RWPE1 (cell line): ENCODE results near the gene C16orf92.

Source experiments
- CTCF ChIA-PET: fragments of 350-600 bp; sonication (Branson Sonifier 250); formaldehyde crosslinking; extraction: SDS; loops from one replicate; lab custom pipeline; 2021; lab: Yijun Ruan, JAX
- POLR2A ChIA-PET: fragments of 400-600 bp; formaldehyde crosslinking; extraction: SDS; loops from one replicate; lab custom pipeline; 2020; ENCODE audit warnings: antibody characterized with exemption; ENCODE audit not compliant: low non-redundant PET; lab: Yijun Ruan, JAX
- DNase-seq: peaks from one replicate; pipeline ENCODE4 v3.0.0; 2012; ENCODE audit warnings: low spot score
- H3K27ac ChIP-seq: fragments of 450-650 bp; 2 replicates; pipeline ENCODE4 v1.5.1; 2017
- CTCF ChIP-seq: fragments of 450-650 bp; conservative IDR thresholded peaks from 2 replicates; pipeline ENCODE4 v1.5.1; 2017; ENCODE audit warnings: low read depth, mild to moderate bottlenecking

C16orf92 gene

GRCh38 chr16:30004811-30005242, 18.2 kb upstream of the C16orf92 start:
- DNase-seq: no peak
- POLR2A ChIA-PET: no interaction called here

GRCh38 chr16:30005341-30006094, 17.5 kb upstream of the C16orf92 start:
- peak; percentile 47 for DNase-seq
- peak overlapping the region; percentile 59 for H3K27ac ChIP-seq
- ChIA-PET POLR2A (no interaction called here), CTCF (interaction anchor here (0.6 to 1.7 kb wide), 13 partner anchors 9 to 355 kb away, joined by 3 to 17 read pairs (median 3); partner anchors contain the start of genes C16orf92 and INO80E)
- TF ChIP-seq CTCF: peak; percentile 79

More at GRCh38 chr16:30004811-30005242, 18.2 kb upstream of the C16orf92 start:
- no peak for TF ChIP-seq CTCF
- CTCF ChIA-PET: interaction anchor here (1.5 to 1.7 kb wide), 2 partner anchors 13 to 18 kb away, joined by 3 to 17 read pairs; partner anchors contain the start of gene C16orf92
- peak overlapping the region; percentile 59 for H3K27ac ChIP-seq

GRCh38 chr16:30006095-30006473, 16.9 kb upstream of the C16orf92 start:
- CTCF ChIA-PET: interaction anchor here (0.6 to 1.7 kb wide), 14 partner anchors 9 to 354 kb away, joined by 3 to 17 read pairs (median 3); partner anchors contain the start of genes C16orf92 and INO80E
- POLR2A ChIA-PET: no interaction called here
- no peak for TF ChIP-seq CTCF
- no peak for DNase-seq
- no peak overlapping the region for H3K27ac ChIP-seq

DNA sequence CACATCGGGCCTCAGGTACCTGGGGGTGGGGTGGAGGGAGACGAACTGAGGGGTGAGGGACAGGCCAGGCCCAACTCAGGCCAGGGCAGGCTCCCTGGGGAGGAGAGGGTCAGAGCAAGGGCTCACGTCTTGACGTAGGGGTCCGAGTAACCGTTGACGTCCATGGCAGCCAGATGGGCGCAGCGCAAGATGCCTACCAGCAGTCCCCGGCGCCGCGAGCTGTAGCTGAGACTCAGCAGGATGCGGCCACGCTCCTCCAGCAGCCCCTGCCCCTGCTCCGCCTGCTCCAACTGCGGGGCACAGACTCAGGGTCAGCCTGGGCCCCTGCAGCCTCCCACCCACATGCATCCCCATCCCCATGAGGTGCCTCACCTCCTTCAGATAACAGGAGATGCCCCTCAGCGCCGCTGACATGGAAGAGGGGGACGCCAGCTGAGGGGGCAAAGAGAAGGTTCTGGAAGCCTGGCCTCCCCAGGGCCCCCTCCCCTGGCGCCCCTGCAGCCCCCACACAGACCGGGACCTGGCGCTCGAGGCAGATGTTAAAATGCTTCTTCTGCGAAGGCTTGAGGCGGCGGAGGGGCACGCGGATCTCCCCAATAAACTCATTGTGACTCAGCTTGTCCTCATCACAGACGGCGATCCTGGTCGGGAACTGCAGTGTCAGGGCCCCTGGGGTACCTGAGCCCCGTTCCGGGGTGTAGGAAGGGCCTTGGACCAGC, 16.2 kb upstream of the C16orf92 start:
- H3K27ac ChIP-seq: no peak overlapping the region
- TF ChIP-seq CTCF: no peak
- ChIA-PET CTCF (interaction anchor here (0.6 to 1.7 kb wide), 3 partner anchors 11 to 149 kb away, joined by 3 to 17 read pairs (median 5); no protein-coding TSS in a partner anchor), POLR2A (no interaction called here)
- DNase-seq: no peak

- ChIA-PET CTCF (interaction anchor here (0.5 kb wide), 1 partner anchor 14 kb away, joined by 3 read pairs; no protein-coding TSS in a partner anchor), POLR2A (no interaction called here)
- TF ChIP-seq CTCF: no peak
- no peak for DNase-seq
- no peak overlapping the region for H3K27ac ChIP-seq
Observed at GRCh38 chr16:30007378-30007895, 15.6 kb upstream of the C16orf92 start.
